NCI-H524 (cell line): ENCODE results near the gene TUBB2A.
"Not testable (repeated sequence)": the region's sequence is repeated elsewhere in the genome, so short reads cannot be mapped to it uniquely, and the experiment has no call there.

Source experiments
- DNase-seq, 2 experiments: peaks; one replicate each; lab custom pipeline; 2025; lab: John Stamatoyannopoulos, UW

The TUBB2A gene

GRCh38 chr6:3152689-3153088 lies 4.7 kb downstream of the TUBB2A start:
- DNase-seq: no peak

- peak in 1 of 2 experiments; percentile 20 for DNase-seq
These were observed 5.7 kb downstream of the TUBB2A start for GRCh38 chr6:3151691-3152090.

GRCh38 chr6:3147914-3148757 lies 9.2 kb downstream of the TUBB2A start:
- DNase-seq: no peak

GRCh38 chr6:3144571-3144970 lies 12.8 kb downstream of the TUBB2A start:
- DNase-seq: no peak

GRCh38 chr6:3143158-3143557 lies 14.2 kb downstream of the TUBB2A start:
- DNase-seq: no peak

- no peak for DNase-seq
These were observed 14.8 kb downstream of the TUBB2A start for GRCh38 chr6:3142536-3142935.

GRCh38 chr6:3140201-3140600 lies 17.1 kb downstream of the TUBB2A start:
- DNase-seq: no peak

GRCh38 chr6:3139090-3139903 lies 18.0 kb downstream of the TUBB2A start:
- DNase-seq: no peak

GRCh38 chr6:3138341-3138740 lies 19.0 kb downstream of the TUBB2A start:
- DNase-seq: no peak

- not testable (repeated sequence) for DNase-seq
These were observed 19.5 kb downstream of the TUBB2A start for GRCh38 chr6:3137873-3138272.

GRCh38 chr6:3137057-3137777 lies 20.1 kb downstream of the TUBB2A start:
- no peak for DNase-seq

- no peak for DNase-seq
These were observed 20.9 kb downstream of the TUBB2A start for GRCh38 chr6:3136292-3137011.

GRCh38 chr6:3135668-3136291 lies 21.6 kb downstream of the TUBB2A start:
- DNase-seq: no peak

- no peak for DNase-seq
These were observed 23.8 kb downstream of the TUBB2A start for GRCh38 chr6:3133515-3133914.

GRCh38 chr6:3131695-3132094 lies 25.6 kb downstream of the TUBB2A start:
- DNase-seq: no peak

- DNase-seq: no peak
These were observed 28.8 kb downstream of the TUBB2A start for GRCh38 chr6:3128356-3129108.

- DNase-seq: no peak
These were observed 31.5 kb downstream of the TUBB2A start for GRCh38 chr6:3125815-3126214.

- DNase-seq: no peak
These were observed 32.7 kb downstream of the TUBB2A start for GRCh38 chr6:3124667-3125066.

GRCh38 chr6:3122823-3123182 lies 34.5 kb downstream of the TUBB2A start:
- no peak for DNase-seq

- no peak for DNase-seq
These were observed 36.6 kb downstream of the TUBB2A start for GRCh38 chr6:3120765-3121089.
